GM23338 (cell line): ENCODE results near the gene MYH7.

Experiments used
- CREB1 ChIP-seq: fragments of 250-450 bp; sonication (Bioruptor Pico); IDR thresholded peaks from 2 replicates; pipeline ENCODE4 v1.5.0; 2020; ENCODE audit warnings: low read depth, mild to moderate bottlenecking, moderate library complexity
- EZH2phosphoT487 ChIP-seq: fragments of 200-600 bp; sonication (generic); IDR thresholded peaks from one replicate; pipeline ENCODE4 v1.8.1; 2018; ENCODE audit warnings: antibody characterized with exemption; ENCODE audit not compliant: unreplicated experiment
- POLR2AphosphoS5 ChIP-seq: IDR thresholded peaks from 2 replicates; pipeline ENCODE4 v1.6.1; 2016; ENCODE audit warnings: antibody characterized with exemption, low read depth
- TF ChIP-seq, protein P1 (sequence below), 2 experiments: fragments of 200-600 bp in 1 of 2; sonication (generic) in 1 of 2; conservative IDR thresholded peaks; 2 replicates each; pipeline versions ENCODE4 v1.5.1 to v1.6.1; 2016 to 2017; ENCODE audit warnings: antibody characterized with exemption in 2 of 2, low read depth in 2 of 2, mild to moderate bottlenecking in 2 of 2, moderate library complexity in 1 of 2
- TF ChIP-seq, protein P2 (sequence below): IDR thresholded peaks from one replicate; pipeline ENCODE4 v1.6.1; 2018; ENCODE audit warnings: antibody characterized with exemption; ENCODE audit not compliant: unreplicated experiment

DNA sequence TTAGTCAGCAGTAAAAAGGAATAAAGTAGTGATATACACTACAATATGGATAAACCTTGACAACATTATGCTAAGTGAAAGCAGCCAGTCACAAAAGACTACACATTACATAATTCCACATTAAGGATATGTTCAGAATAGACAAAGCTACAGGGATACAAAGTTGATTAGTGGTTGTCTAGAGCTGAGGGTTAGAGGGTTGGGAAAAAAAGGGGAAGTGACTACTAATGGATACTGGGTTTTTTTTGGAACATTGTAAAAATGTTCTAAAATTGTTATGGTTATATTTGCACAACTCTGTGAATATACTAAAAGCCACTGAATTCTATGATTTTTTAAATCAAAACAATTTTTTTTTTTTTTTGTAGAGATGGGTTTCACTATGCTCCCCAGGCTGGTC lies 29.2 kb upstream of the MYH7 start:
- TF ChIP-seq, protein P1, sequence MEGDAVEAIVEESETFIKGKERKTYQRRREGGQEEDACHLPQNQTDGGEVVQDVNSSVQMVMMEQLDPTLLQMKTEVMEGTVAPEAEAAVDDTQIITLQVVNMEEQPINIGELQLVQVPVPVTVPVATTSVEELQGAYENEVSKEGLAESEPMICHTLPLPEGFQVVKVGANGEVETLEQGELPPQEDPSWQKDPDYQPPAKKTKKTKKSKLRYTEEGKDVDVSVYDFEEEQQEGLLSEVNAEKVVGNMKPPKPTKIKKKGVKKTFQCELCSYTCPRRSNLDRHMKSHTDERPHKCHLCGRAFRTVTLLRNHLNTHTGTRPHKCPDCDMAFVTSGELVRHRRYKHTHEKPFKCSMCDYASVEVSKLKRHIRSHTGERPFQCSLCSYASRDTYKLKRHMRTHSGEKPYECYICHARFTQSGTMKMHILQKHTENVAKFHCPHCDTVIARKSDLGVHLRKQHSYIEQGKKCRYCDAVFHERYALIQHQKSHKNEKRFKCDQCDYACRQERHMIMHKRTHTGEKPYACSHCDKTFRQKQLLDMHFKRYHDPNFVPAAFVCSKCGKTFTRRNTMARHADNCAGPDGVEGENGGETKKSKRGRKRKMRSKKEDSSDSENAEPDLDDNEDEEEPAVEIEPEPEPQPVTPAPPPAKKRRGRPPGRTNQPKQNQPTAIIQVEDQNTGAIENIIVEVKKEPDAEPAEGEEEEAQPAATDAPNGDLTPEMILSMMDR (conservative IDR thresholded peaks at IDR 0.05; ENCODE audit: low read depth in 2 of 2) = no peak
- no peak for TF ChIP-seq POLR2AphosphoS5
- TF ChIP-seq CREB1 (CRISPR knock-in tag) = no peak
- TF ChIP-seq, protein P2, sequence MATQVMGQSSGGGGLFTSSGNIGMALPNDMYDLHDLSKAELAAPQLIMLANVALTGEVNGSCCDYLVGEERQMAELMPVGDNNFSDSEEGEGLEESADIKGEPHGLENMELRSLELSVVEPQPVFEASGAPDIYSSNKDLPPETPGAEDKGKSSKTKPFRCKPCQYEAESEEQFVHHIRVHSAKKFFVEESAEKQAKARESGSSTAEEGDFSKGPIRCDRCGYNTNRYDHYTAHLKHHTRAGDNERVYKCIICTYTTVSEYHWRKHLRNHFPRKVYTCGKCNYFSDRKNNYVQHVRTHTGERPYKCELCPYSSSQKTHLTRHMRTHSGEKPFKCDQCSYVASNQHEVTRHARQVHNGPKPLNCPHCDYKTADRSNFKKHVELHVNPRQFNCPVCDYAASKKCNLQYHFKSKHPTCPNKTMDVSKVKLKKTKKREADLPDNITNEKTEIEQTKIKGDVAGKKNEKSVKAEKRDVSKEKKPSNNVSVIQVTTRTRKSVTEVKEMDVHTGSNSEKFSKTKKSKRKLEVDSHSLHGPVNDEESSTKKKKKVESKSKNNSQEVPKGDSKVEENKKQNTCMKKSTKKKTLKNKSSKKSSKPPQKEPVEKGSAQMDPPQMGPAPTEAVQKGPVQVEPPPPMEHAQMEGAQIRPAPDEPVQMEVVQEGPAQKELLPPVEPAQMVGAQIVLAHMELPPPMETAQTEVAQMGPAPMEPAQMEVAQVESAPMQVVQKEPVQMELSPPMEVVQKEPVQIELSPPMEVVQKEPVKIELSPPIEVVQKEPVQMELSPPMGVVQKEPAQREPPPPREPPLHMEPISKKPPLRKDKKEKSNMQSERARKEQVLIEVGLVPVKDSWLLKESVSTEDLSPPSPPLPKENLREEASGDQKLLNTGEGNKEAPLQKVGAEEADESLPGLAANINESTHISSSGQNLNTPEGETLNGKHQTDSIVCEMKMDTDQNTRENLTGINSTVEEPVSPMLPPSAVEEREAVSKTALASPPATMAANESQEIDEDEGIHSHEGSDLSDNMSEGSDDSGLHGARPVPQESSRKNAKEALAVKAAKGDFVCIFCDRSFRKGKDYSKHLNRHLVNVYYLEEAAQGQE = no peak
- TF ChIP-seq EZH2phosphoT487 = no peak
